Neural cell (in vitro differentiated cells): Measurements from ENCODE around the gene CLDN6. TPM values are rescaled to one million over a fixed set of nuclear protein-coding genes. Genes with fewer than 3 reads are reported as not detected.

Experiments used
- H2AFZ ChIP-seq: fragments of 200-600, 300-800 bp; sonication (generic), shearing (Covaris generic); 2 replicates; pipeline ENCODE4 v1.6.0; 2014; ENCODE audit warnings: low read depth, mild to moderate bottlenecking, antibody characterized with exemption, low read length, moderate library complexity
- H3F3A ChIP-seq: fragments of 200-600 bp; shearing (Covaris generic); 2 replicates; pipeline ENCODE4 v1.6.1; 2016; ENCODE audit warnings: mild to moderate bottlenecking, moderate library complexity, mixed read lengths, antibody characterized with exemption, low read length; ENCODE audit not compliant: insufficient read depth, poor library complexity, severe bottlenecking
- H3K27ac ChIP-seq: fragments of 200-600, 300-800 bp; sonication (generic), shearing (Covaris generic); 2 replicates; pipeline ENCODE4 v1.5.1; 2014; ENCODE audit warnings: mild to moderate bottlenecking, low read length, moderate library complexity
- H3K27me3 ChIP-seq: fragments of 300-800, 200-600 bp; sonication (generic), shearing (Covaris generic); 2 replicates; pipeline ENCODE4 v1.6.0; 2014; ENCODE audit warnings: mild to moderate bottlenecking, low read depth, low read length, moderate library complexity; ENCODE audit not compliant: insufficient read depth
- H3K36me3 ChIP-seq: fragments of 300-800, 200-600 bp; sonication (generic), shearing (Covaris generic); 2 replicates; pipeline ENCODE4 v1.5.1; 2014; ENCODE audit warnings: mild to moderate bottlenecking, antibody characterized with exemption, low read length, moderate library complexity; ENCODE audit not compliant: insufficient read depth
- H3K4me2 ChIP-seq: fragments of 300-800, 200-600 bp; sonication (generic), shearing (Covaris generic); 2 replicates; pipeline ENCODE4 v1.6.0; 2014; ENCODE audit warnings: mild to moderate bottlenecking, low read length
- H3K4me3 ChIP-seq: fragments of 300-800, 200-600 bp; sonication (generic), shearing (Covaris generic); 2 replicates; pipeline ENCODE4 v1.5.1; 2014; ENCODE audit warnings: mild to moderate bottlenecking, low read length, moderate library complexity
- H3K79me2 ChIP-seq: fragments of 200-600 bp; shearing (Covaris generic); replicated peaks from 2 replicates; pipeline ENCODE4 v1.6.0; 2014; ENCODE audit warnings: mild to moderate bottlenecking, low read length, moderate library complexity; ENCODE audit not compliant: insufficient read depth
- H3K9ac ChIP-seq: fragments of 300-800, 200-600 bp; sonication (generic), shearing (Covaris generic); 2 replicates; pipeline ENCODE4 v1.6.1; 2016; ENCODE audit warnings: mild to moderate bottlenecking, low read length, mixed read lengths
- H3K9me2 ChIP-seq: fragments of 200-600 bp; shearing (Covaris generic); 2 replicates; pipeline ENCODE4 v1.6.1; 2016; ENCODE audit warnings: mild to moderate bottlenecking, low read length, mixed read lengths; ENCODE audit not compliant: insufficient read depth
- H3K9me3 ChIP-seq: fragments of 200-600, 300-800 bp; sonication (generic), shearing (Covaris generic); 2 replicates; pipeline ENCODE4 v1.6.1; 2016; ENCODE audit warnings: mild to moderate bottlenecking, mixed run types, low read length, moderate library complexity, mixed read lengths
- H4K20me1 ChIP-seq: fragments of 200-600 bp; shearing (Covaris generic); 2 replicates; pipeline ENCODE4 v1.6.1; 2016; ENCODE audit warnings: mild to moderate bottlenecking, mixed run types; ENCODE audit not compliant: insufficient read depth
- CTCF ChIP-seq: fragments of 450-650 bp; IDR thresholded peaks from 2 replicates; pipeline ENCODE4 v1.5.1; 2014; ENCODE audit warnings: antibody characterized with exemption, mild to moderate bottlenecking, moderate library complexity; ENCODE audit not compliant: poor library complexity, severe bottlenecking
- EP300 ChIP-seq: fragments of 450-650 bp; conservative IDR thresholded peaks from 2 replicates; pipeline ENCODE4 v1.6.1; 2014; ENCODE audit warnings: antibody characterized with exemption, mild to moderate bottlenecking, moderate library complexity; ENCODE audit not compliant: poor library complexity, severe bottlenecking
- EZH2 ChIP-seq: fragments of 200-600, 300-800 bp; shearing (Covaris generic), sonication (generic); IDR thresholded peaks from 2 replicates; pipeline ENCODE4 v1.6.1; 2014; ENCODE audit warnings: antibody characterized with exemption, low read length, borderline replicate concordance, mild to moderate bottlenecking; ENCODE audit not compliant: insufficient read depth, poor library complexity, severe bottlenecking
- MXI1 ChIP-seq: fragments of 450-650 bp; conservative IDR thresholded peaks from 2 replicates; pipeline ENCODE4 v1.6.1; 2014; ENCODE audit warnings: antibody characterized with exemption, mild to moderate bottlenecking; ENCODE audit not compliant: poor library complexity, severe bottlenecking
- POLR2AphosphoS5 ChIP-seq: IDR thresholded peaks from 2 replicates; pipeline ENCODE4 v1.6.1; 2012
- RAD21 ChIP-seq: fragments of 450-650 bp; conservative IDR thresholded peaks from 2 replicates; pipeline ENCODE4 v1.6.1; 2014; ENCODE audit warnings: antibody characterized with exemption, mild to moderate bottlenecking, moderate library complexity
- SMC3 ChIP-seq: fragments of 450-650 bp; conservative IDR thresholded peaks from 2 replicates; pipeline ENCODE4 v1.6.1; 2014; ENCODE audit warnings: antibody characterized with exemption, mild to moderate bottlenecking, moderate library complexity; ENCODE audit not compliant: poor library complexity
- TAF1 ChIP-seq: IDR thresholded peaks from 2 replicates; pipeline ENCODE4 v1.6.1; 2012; ENCODE audit warnings: low read depth
- polyA plus RNA-seq: library from polyadenylated mRNA; depleted of rRNA; stranded (reverse); fragments of >200 nt; gene quantifications from 2 replicates; pipeline ENCODE4 v1.2.3, GENCODE V29; 2014
- TF ChIP-seq, protein P1 (sequence below): IDR thresholded peaks from 2 replicates; pipeline ENCODE4 v1.6.1; 2012; ENCODE audit warnings: borderline replicate concordance

The CLDN6 gene
- polyA plus RNA-seq, 1 donor from 2014 or later = not detected

- Histone ChIP-seq H3K9me2 (no peaks in the 10 kb centered on the region), H4K20me1 (no peaks in the 10 kb centered on the region), H3K4me2 (no peak overlapping the region), H3K27me3 (no peaks in the 10 kb centered on the region), H3K79me2 (no peaks in the 10 kb centered on the region), H3K27ac (no peak overlapping the region), H2AFZ (no peak overlapping the region), H3K4me3 (no peak overlapping the region), H3K36me3 (no peaks in the 10 kb centered on the region), H3K9me3 (no peaks in the 10 kb centered on the region), H3F3A (no peaks in the 10 kb centered on the region), H3K9ac (no peak overlapping the region)
- TF ChIP-seq RAD21 = no peak
- TF ChIP-seq MXI1 = no peak
- TF ChIP-seq, protein P1, sequence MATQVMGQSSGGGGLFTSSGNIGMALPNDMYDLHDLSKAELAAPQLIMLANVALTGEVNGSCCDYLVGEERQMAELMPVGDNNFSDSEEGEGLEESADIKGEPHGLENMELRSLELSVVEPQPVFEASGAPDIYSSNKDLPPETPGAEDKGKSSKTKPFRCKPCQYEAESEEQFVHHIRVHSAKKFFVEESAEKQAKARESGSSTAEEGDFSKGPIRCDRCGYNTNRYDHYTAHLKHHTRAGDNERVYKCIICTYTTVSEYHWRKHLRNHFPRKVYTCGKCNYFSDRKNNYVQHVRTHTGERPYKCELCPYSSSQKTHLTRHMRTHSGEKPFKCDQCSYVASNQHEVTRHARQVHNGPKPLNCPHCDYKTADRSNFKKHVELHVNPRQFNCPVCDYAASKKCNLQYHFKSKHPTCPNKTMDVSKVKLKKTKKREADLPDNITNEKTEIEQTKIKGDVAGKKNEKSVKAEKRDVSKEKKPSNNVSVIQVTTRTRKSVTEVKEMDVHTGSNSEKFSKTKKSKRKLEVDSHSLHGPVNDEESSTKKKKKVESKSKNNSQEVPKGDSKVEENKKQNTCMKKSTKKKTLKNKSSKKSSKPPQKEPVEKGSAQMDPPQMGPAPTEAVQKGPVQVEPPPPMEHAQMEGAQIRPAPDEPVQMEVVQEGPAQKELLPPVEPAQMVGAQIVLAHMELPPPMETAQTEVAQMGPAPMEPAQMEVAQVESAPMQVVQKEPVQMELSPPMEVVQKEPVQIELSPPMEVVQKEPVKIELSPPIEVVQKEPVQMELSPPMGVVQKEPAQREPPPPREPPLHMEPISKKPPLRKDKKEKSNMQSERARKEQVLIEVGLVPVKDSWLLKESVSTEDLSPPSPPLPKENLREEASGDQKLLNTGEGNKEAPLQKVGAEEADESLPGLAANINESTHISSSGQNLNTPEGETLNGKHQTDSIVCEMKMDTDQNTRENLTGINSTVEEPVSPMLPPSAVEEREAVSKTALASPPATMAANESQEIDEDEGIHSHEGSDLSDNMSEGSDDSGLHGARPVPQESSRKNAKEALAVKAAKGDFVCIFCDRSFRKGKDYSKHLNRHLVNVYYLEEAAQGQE = no peak
- no peak for TF ChIP-seq TAF1
- TF ChIP-seq CTCF = no peak
- TF ChIP-seq EP300 = no peak
- no peak for TF ChIP-seq POLR2AphosphoS5
- TF ChIP-seq EZH2 = no peak
- no peak for TF ChIP-seq SMC3
Measured at GRCh38 chr16:2973605-2974318, 44.2 kb downstream of the CLDN6 start.

GRCh38 chr16:2973093-2973492 lies 44.9 kb downstream of the CLDN6 start:
- no peak overlapping the region for H3K9ac ChIP-seq
- H3K9me2 ChIP-seq = no peaks in the 10 kb centered on the region
- no peak overlapping the region for H3K4me3 ChIP-seq
- H3K27ac ChIP-seq = no peak overlapping the region
- no peaks in the 10 kb centered on the region for H3F3A ChIP-seq
- H3K4me2 ChIP-seq = no peak overlapping the region
- no peak overlapping the region for H2AFZ ChIP-seq
- H3K79me2 ChIP-seq = no peaks in the 10 kb centered on the region
- H3K27me3 ChIP-seq = peaks cover 4% of the 10 kb centered on the region
- H4K20me1 ChIP-seq = no peaks in the 10 kb centered on the region
- no peaks in the 10 kb centered on the region for H3K9me3 ChIP-seq
- TF ChIP-seq, protein P1 = no peak
- TF ChIP-seq EZH2 = no peak
- TF ChIP-seq MXI1 = no peak
- TF ChIP-seq CTCF = no peak
- no peak for TF ChIP-seq POLR2AphosphoS5
- no peak for TF ChIP-seq RAD21
- no peak for TF ChIP-seq TAF1
- TF ChIP-seq SMC3 = no peak
- no peaks in the 10 kb centered on the region for H3K36me3 ChIP-seq
